HG02885 (cell line): ENCODE results near the gene TBX19.

Experiments
- ATAC-seq: cut with Tn5 transposase; IDR thresholded peaks from one replicate; pipeline ENCODE4 v1.9.1; 2021; ENCODE audit warnings: mild to moderate bottlenecking; ENCODE audit not compliant: unreplicated experiment, poor library complexity

The TBX19 gene

DNA sequence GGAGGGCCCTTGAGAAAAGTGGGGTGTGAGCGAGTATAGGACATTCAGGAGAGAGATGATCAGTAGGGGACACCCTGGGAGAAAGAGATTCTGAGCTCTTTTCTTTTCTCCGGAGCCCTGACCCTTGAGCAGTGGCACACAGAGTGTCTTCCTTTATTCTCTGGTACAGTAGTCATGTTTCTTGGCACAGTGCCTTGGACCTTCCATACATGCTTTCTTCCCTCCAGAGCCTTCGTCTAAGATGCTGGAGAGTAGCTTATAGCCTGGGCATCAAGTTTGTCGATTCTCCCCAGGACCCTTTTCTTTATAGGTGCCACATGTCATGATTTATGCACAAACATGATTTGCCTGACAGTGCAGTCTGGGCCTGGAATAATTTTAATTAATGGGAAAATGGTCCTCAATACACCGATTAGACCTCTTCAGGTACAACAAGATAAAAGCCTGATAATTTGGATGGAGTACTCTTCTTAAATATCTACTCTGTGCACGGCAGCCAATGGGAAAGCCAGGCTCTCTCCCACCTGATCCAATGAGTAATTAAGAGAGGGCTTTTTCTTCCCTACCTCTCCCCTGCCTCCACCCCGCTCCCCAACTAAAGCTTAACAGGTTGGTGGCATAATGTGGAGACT, at the start of gene TBX19:
Gene TBX19, plus strand, starts transcription at position 582 of the 632 bp plus-strand sequence. CDS start 214 bp downstream, outside the sequence.
- ATAC-seq = no peak

DNA sequence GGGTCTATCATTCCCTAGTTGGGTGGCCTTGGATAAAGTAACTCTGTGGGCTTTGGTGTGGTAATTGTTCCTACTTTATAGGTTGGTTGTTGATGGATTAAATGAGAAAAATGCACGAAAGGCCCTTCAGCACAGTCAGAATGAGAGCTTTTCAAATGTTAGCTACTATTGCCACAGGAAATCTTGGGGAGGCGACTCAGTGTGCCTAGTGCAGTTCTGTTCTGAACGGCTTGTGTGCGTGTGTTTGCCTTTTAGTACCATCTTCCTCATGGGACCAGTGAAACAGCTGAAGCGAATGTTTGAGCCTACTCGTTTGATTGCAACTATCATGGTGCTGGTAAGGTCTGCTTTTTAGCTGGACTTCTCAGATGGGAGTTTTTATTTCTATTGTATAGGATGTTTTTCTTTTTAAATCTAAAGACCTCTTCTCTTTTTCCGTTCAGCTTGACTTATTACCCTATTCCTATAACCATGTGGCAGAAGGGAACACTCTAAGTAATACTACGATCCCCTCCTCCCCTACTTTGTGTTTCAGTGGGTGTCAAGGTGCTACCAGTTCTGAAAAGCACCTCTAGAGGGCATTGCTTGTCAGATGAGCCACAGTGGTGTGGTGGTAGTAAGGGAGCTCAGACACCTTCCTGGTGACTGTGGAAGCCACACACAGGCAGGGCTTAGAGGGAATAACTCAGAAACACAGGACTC, 45.7 kb upstream of the TBX19 start:
- peak; percentile 92 for ATAC-seq

DNA sequence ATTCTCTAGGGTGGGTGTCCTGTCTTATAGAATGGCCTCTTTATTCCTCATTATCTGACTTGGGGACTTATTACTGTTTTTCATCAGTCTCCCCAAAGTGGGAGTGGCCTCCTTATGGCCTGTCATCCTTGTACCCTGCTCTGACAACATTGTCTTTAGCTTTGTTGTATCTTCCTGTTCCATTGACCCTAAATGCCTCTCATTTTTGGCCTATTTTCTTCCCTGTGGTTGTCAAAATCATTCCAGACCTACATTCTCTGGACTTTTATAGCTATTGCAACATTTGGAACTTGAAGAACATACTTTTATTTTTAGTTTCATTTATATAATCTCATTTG, 45.2 kb upstream of the TBX19 start:
- ATAC-seq = peak; percentile 14

DNA sequence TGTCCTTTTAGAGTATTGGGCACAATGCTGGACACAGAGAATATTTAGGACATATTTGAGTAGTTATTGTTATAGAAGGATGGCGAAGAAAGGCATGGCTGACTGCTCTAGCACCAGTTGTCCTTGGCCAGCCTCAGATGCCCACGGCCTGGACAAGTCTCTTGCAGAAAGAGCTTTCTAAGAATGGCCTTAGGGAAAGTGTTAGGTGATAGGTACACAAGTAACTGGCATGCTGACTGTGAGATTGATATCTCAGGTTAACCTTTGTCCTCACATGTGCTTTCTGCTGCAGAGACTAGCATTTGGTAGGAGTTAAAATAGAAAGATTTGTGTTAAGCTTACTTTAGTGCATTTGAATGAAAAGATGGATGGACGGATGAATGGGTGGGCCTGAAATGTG, 44.7 kb upstream of the TBX19 start:
- ATAC-seq = no peak

DNA sequence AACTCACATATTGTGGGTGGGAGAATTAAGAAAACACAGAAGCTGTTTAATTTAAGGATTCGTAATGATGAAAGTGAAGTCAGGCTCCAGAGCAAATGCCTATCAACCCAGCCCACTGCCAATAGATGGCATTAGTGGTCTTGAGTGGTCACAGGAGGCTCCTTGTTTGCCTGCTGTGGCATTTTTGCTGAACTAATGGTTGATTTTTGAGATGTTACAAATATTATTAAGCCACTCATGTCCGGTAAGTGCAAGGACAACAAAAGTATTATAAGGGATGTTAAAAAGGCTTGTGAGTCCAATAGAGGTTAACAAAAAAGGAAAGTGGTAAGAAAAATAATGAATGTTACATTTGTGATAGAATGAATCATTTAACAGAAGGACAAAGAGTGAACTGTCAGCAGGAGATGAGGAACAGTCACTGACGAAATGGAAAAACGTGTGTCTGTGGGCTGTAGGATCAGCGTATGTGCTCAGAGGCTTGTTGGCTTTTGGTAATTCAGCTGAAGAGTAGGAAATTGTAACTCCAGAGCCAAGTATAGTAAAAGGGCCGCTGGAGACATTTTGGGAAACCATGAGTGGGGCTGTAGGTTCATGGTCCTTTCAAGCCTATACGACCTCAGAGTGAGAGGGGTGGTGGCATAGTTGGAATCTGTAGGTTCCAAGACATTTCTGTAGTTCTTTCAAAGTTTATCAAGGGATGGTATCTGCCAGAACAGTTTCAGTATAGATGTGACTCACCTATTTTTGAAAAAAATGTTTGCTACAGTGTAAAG, 43.7 kb upstream of the TBX19 start:
- no peak for ATAC-seq

DNA sequence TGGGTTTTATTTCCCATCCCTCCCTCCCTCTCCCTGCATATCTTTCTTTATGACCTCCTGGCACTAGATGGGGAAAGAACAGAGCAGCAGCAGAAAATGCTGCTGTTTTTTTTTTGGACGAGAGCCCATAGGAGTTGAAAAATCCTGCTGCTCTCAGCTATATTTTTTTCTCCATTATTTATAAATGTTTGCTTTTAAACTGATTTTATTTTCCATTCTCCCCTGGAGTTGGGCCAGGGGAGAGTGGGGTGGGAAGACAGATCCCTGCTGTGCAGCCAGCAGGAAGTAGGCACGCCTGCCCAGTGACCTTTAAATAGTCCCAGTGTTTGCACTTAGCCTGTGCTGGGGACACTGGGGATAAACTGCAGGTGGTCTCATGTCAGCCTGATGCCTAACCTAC, 37.5 kb upstream of the TBX19 start:
- no peak for ATAC-seq

DNA sequence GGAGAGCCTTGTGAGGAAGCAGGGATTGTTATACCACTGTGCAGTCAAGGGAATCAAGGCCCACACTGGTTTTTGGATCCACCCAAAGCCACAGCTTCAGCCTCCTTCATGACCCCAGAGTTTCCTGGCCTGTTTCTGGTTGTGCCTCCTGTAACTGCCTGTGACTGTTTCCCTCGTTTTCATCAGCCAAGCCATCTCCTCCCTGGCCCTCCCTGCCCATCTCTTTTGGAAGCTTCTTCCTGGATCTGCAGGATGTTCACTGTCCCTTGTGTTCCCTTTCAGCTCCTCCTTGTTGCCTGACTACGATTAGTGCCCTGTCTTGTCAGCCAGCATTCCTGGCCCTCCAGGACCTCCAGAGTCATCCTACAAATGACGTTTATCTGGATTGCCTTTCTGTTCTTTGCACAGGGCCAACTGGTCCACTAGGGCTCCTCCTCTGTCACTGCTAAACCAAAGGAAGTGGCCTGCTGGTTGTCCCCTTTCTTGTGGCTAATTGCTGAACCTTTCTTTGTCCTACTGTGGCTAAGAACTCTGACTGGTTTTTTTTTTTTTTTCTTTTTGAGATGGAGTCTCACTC, 37.0 kb upstream of the TBX19 start:
- no peak for ATAC-seq

DNA sequence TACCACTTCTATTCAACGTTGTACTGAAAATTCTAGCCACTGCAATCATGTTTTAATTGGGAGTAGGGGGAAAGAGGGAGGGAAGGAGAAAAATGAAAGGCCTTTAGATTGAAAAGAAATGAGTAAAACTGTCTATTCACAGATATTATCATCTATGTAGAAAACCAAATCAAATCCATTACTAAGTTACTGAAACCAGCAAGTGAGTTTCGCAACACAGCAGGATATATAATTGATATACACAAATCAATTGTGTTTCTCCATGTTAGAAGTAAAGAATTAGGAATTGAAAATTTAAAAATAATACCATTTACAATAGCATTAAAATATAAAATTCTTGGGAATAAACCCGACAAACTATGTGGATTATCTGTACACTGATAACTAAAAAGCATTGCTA, 35.6 kb upstream of the TBX19 start:
- no peak for ATAC-seq

DNA sequence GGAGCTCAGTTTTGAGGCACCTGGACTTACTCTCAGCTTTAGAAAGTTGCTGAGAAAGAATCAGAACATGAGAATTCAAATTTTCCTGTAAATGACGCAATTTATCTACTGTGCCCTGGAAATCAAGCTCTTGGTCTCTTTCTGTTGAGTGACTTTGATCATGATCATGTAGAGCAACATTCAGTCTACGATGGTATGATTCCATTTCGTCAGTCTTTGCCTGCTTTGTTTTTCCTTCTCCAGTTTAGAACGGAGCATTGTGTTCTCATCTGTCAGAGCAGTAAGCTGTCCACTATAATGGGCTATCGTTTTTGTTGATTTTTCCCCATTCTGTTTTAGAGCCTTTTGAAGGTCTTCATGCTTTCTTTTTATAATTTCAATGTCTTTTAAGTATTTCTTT, 34.2 kb upstream of the TBX19 start:
- ATAC-seq = no peak

DNA sequence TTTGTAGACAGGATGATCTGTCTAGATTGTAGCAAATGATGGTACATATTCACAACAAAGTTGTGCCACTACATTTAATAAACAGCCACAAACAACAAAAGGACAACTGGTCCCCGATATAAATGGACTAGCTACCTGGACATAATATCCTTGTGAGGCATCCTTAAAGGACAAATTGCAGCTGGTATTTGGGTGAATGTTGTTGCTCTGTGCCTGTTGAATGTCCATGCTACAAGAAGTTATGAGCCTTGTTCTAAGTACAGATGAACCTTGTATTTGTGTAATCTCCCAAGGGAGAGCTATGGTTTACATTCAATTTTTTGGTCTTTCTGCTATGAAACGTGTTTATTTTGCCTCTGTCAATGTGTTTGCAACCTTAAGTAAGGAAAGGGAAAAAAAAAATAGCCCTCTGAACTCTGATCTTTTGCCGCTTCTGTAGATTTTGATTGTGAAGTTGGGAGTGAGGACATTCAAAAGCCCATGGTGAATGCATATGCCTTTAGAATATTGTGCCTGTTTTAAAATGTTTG, 28.4 kb upstream of the TBX19 start:
- ATAC-seq = no peak

DNA sequence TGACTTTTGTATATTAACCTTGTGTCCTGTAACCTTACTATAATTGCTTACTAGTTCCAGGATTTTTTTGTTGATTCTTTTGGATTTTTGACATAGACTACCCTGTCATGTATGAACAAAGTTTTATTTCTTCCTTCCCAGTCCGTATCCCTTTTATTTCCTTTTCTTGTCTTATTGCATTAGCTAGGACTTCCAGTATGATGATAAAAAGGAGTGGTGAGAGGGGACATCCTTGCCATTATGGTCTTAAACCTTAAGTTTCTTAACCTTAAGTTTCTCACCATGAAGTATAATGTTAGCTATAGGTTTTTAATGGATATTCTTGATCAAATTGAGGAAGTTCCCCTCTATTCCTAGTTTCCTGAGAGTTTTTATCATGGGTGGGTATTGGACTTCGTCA, 24.5 kb upstream of the TBX19 start:
- ATAC-seq = no peak

DNA sequence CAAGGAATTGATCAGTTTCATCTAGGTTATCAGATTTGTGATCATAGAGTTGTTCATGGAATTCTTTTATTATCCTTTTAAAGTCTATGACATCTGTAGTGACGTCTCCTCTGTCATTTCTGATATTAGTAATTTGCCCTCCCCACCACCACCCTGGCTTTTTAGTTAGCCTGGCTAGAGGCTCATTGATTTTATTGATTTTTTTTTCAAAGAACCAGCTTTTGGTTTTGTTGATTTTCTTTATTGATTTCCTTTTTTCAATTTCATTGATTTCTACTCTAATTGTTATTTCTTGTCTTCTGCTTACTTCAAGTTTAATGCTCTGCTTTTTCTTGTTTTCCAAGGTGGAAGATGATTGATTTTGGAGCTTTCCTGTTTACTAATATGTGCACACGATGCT, 23.3 kb upstream of the TBX19 start:
- ATAC-seq = no peak

DNA sequence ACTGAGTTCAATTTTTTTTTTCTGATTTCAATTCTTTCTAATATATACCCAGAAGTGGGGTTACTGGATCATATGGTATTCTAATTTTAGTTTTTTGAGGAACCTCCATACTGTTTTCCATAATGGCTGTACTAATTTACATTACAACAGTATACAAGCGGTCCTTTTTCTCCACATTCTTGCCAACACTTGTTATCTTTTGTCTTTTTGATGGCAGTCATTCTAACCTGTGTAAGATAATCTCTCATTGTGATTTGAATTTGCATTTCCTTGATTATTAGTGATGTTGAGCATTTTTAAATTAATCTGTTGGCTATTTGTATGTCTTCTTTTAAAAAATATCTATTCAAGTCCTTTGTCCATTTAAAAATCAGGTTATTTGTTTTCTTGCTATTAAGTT, 21.1 kb upstream of the TBX19 start:
- ATAC-seq = no peak

DNA sequence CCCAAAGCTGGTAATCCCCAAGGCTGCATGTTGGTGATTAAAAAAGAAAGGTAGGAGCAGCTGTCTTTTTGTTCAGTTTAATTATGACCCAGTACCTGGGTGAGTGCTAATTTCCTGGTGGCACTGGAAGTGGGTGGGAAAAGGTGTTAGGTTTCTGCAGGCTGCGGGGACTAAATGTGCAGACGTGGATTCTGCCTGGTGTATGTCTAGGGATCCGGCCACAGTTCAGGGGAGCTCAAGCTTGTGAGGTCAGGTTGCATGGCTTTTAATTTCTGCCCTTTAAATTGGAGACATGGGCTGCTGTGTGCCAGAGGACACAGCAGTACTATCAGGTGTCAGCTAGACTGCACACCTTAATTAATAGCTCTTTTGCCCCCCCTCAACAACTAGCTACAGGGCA, 20.3 kb upstream of the TBX19 start:
- ATAC-seq = no peak

DNA sequence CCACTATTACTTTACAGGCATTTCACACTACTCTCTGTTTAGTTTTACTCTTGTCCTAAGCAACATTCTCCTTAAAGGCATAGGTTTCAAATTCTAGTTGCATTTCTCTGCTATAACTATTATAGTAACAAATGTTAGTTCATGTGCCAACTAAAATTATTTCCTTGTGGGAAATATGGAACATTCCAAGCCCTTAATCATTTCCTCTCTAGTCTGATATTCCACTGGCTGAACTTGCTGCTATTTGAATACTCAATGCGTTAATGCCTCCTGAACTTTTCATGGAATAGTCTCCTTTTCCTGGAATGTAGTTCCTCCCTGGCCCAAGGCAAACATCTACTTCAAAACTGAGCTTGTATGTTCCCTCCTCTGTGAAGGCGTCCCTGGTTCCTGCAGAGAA, 19.3 kb upstream of the TBX19 start:
- no peak for ATAC-seq

DNA sequence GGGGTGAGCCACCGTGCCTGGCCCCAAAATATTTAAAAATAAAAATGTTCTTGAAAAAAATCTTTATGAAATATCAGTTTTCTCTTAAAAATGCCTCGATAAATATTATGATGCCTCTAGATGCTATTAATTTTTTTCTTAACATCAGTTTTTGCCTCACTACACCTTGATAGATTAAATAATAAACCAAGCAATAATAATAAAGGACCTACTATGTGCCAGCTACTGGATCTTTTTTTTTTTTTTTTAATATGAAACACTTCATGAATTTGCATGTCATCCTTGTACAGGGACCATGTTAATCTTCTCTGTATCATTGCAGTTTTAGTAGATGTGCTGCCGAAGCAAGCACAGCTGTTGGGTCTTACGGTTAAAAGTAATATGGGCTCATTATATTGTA, 17.5 kb upstream of the TBX19 start:
- no peak for ATAC-seq

DNA sequence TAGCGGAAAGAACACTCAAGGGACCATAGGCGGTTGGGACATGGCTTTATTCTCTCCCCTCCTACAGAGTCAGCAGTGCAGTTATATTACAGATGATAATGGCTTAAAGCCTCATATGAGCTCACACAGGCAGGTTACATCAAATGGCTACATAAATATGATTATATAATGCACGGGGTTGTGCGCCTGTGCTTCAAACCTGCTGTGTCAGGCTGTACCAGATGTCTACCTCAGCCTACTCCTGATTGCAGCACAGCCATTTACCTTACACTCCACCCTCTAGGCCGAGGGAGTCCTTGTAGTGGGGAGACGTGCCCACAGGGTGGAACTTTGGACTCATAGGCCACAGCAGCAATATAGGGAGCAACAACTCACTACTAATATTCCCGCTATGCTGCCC, 16.4 kb upstream of the TBX19 start:
- no peak for ATAC-seq

DNA sequence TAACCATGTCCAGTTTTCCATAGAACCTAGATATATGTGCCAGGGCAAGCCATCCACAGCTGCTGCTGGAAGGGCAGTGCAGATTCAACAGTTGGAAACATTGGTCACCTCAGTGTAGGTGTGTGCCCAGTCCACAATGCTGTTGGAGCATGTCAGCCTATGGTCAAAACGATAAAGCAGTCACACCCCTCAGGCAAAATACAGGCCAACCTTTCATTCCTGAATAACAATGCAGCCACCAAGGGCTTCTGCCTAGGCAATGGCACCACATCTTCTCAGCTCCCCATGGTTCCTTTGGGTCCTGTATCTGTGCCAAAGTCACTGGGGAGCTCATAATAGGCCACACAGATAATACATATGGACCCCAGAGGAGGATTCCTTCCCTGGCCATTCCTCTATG, 15.1 kb upstream of the TBX19 start:
- no peak for ATAC-seq

DNA sequence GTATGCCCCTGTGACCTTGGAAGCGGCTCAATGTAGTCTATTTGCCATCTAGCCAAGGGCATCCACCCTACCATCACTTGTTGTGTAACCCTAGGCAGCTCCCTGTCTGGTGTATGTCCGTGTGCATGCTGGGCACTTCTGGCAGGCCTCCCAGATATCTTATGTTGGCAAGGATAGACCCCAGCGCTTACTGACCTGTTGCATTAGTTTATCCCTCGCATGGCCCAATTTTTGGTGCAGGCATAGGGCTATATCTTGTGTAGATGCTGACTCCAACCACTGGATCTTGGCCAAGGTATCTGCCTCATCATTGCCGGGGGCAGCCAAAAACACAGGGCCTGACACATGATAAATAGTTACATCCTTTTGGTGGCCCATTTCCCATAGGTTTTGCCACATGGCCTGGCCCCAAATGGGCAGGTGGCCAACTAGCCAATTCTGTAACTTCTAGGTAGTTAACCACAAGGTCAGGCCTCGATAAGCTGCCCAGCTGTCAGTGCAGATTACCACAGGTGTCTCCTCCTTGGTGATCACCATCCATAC, 14.0 kb upstream of the TBX19 start:
- no peak for ATAC-seq

DNA sequence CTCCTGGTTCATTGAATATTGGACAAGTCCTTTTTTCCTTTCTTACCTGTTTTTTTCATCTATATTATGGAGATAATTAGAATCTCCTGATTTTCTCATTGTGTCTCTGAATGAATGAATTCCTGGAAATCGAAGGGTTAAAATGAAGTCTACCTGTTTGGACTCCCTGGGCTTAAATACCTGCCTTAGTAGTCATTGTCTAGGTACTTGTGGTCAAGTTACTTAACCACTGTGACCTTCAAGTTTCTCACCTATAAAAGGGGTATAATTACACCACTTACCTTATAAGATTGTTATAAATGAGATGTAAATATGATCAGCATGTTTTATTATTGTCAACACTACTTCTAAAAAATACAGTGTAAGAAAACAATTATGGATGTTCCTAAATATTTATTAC, 9.0 kb upstream of the TBX19 start:
- no peak for ATAC-seq

DNA sequence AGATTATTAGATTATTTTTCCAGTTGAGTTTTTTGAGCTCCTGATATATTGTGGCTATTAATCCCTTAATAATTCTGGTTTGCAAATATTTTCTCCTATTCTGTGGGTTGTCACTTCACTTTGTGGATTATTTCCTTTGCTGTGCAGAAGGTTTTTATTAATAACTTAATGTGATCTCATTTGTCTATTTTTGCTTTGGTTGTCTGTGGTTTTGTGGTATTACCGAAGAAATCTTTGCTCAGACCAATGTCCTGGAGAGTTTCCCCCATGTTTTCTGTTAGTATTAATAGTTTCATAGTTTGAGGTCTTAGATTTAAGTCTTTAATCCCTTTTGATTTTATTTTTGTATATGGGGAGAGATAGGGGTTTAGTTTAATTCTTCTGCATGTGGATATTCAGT, 7.1 kb upstream of the TBX19 start:
- no peak for ATAC-seq
